ENCODE data around the gene SRRM4.

DNA sequence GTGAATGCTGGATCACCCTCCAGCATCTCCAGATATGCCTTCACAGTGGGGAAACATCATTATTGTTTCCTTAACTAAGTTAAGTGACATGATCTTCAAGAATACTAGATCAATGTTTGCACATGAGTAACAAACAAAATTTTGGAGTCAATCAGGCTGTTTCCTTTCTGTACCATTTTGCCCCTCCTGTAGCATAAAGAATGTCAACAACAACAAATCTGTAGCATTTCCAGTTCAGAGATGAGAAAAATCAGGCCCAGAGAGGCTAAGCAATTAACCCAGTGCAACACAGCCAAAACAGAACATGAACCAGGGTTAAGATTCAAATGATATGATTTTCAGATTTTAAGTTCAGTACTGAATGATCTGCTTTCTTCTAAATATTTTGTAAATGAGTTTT lies 31.7 kb downstream of the SRRM4 start:
- TF ChIP-seq POLR2AphosphoS5 (IDR thresholded peaks at IDR 0.05; ENCODE audit: low read depth, low read length) (no peak), SIN3A (IDR thresholded peaks at IDR 0.05; ENCODE audit: borderline replicate concordance, insufficient read depth, low read length) (no peak)
